Fibroblast of lung (primary cell): ENCODE measurements around the gene CD84. TPM values are rescaled to one million over a fixed set of nuclear protein-coding genes. Genes with fewer than 3 reads are reported as not detected.

Experiments used
- DNase-seq, 2 donors: peaks; one replicate each; pipeline versions ENCODE4 v3.0.0 to v3.0.0-alpha.2; 2010; ENCODE audit warnings: low read depth in 2 of 2
- H2AFZ ChIP-seq: 2 replicates; pipeline ENCODE4 v1.5.1; 2012; ENCODE audit warnings: low read length, control low read depth, inconsistent platforms
- H3K27ac ChIP-seq: 2 replicates; pipeline ENCODE4 v1.5.1; 2011; ENCODE audit warnings: low read length, control low read depth; ENCODE audit not compliant: insufficient read depth
- H3K27me3 ChIP-seq: 2 replicates; pipeline ENCODE4 v1.5.1; 2011; ENCODE audit warnings: mild to moderate bottlenecking, low read length; ENCODE audit not compliant: control insufficient read depth, insufficient read depth
- H3K36me3 ChIP-seq: 2 replicates; pipeline ENCODE4 v1.5.1; 2011; ENCODE audit warnings: low read length; ENCODE audit not compliant: control insufficient read depth, insufficient read depth
- H3K4me1 ChIP-seq: 2 replicates; pipeline ENCODE4 v1.5.1; 2011; ENCODE audit warnings: low read length; ENCODE audit not compliant: control insufficient read depth, insufficient read depth; ENCODE audit errors: extremely low read depth
- H3K4me2 ChIP-seq: 2 replicates; pipeline ENCODE4 v1.5.1; 2011; ENCODE audit warnings: low read length, control low read depth; ENCODE audit not compliant: insufficient read depth; ENCODE audit errors: extremely low read depth
- H3K4me3 ChIP-seq, 4 experiments: fragments of 200-600 bp in 1 of 4; sonication (generic) in 1 of 4; replicated peaks in 1 of 4; 2 replicates each; pipeline ENCODE4 v1.5.1; 2011 to 2016; ENCODE audit warnings: low read length in 4 of 4, low read depth in 3 of 4, mild to moderate bottlenecking in 3 of 4, control low read depth in 2 of 4, inconsistent platforms in 1 of 4, mixed read lengths in 1 of 4; ENCODE audit not compliant: insufficient read depth in 1 of 4; ENCODE audit errors: control extremely low read depth in 1 of 4
- H3K79me2 ChIP-seq: 2 replicates; pipeline ENCODE4 v1.5.1; 2012; ENCODE audit warnings: mild to moderate bottlenecking, low read length, inconsistent platforms; ENCODE audit not compliant: control insufficient read depth, insufficient read depth
- H3K9ac ChIP-seq: 2 replicates; pipeline ENCODE4 v1.5.1; 2011; ENCODE audit warnings: mild to moderate bottlenecking, low read length, control low read depth; ENCODE audit not compliant: insufficient read depth
- H3K9me3 ChIP-seq: 2 replicates; pipeline ENCODE4 v1.5.1; 2012; ENCODE audit warnings: low read depth, low read length; ENCODE audit not compliant: control insufficient read depth, insufficient read depth
- H4K20me1 ChIP-seq: 2 replicates; pipeline ENCODE4 v1.5.1; 2011; ENCODE audit warnings: low read length; ENCODE audit not compliant: control insufficient read depth, insufficient read depth; ENCODE audit errors: extremely low read depth
- CTCF ChIP-seq, 2 donors: IDR thresholded peaks in 1 of 2; conservative IDR thresholded peaks in 1 of 2; 1 replicate in 1 of 2; 2 replicates in 1 of 2; pipeline ENCODE4 v1.5.1; 2011 to 2012; ENCODE audit warnings: low read length in 2 of 2, control low read depth in 1 of 2, inconsistent platforms in 1 of 2, low read depth in 1 of 2, mild to moderate bottlenecking in 1 of 2
- EZH2 ChIP-seq: IDR thresholded peaks from 2 replicates; pipeline ENCODE4 v1.5.1; 2012; ENCODE audit warnings: low read length, control low read depth, mild to moderate bottlenecking; ENCODE audit errors: missing control alignments
- polyA plus RNA-seq, 2 donors: library from polyadenylated mRNA; depleted of rRNA in 1 of 2; stranded (reverse) in 1 of 2; unstranded in 1 of 2; fragments of >200 nt; gene quantifications; 2 replicates each; pipeline ENCODE4 v1.2.1, GENCODE V29; 2011 to 2012; ENCODE audit warnings: missing spikeins in 1 of 2
- total RNA-seq: library from RNA; depleted of rRNA; stranded (reverse); fragments of >200 nt; gene quantifications from 2 replicates; pipeline ENCODE4 v1.2.1, GENCODE V29; 2014

The CD84 gene
- total and polyA plus RNA-seq, 2 donors (not counting 1 experiment from before 2014, with no cell fraction given) = not detected

- no peak for DNase-seq
- no peaks in the 10 kb centered on the region for H3K9me3 ChIP-seq
- H3K4me3 ChIP-seq = no peak overlapping the region
- H3K27ac ChIP-seq = no peak overlapping the region
- no peaks in the 10 kb centered on the region for H3K4me1 ChIP-seq
- no peaks in the 10 kb centered on the region for H4K20me1 ChIP-seq
- H3K27me3 ChIP-seq = no peaks in the 10 kb centered on the region
- H2AFZ ChIP-seq = no peak overlapping the region
- no peaks in the 10 kb centered on the region for H3K79me2 ChIP-seq
- no peak overlapping the region for H3K9ac ChIP-seq
- TF ChIP-seq EZH2 = no peak
- TF ChIP-seq CTCF (conservative IDR thresholded peaks at IDR 0.05 in 1 of 2, IDR thresholded peaks at IDR 0.05 in 1 of 2; ENCODE audit: low read depth in 1 of 2, low read length in 2 of 2) = no peak
- H3K4me2 ChIP-seq = no peak overlapping the region
- H3K36me3 ChIP-seq = no peaks in the 10 kb centered on the region
Measured at GRCh38 chr1:160619742-160620277, 40.5 kb upstream of the CD84 start.

- Histone ChIP-seq H3K9me3 (no peaks in the 10 kb centered on the region), H3K4me1 (no peaks in the 10 kb centered on the region), H2AFZ (no peak overlapping the region), H3K4me3 (no peak overlapping the region), H4K20me1 (no peaks in the 10 kb centered on the region), H3K27me3 (no peaks in the 10 kb centered on the region), H3K36me3 (no peaks in the 10 kb centered on the region), H3K4me2 (no peak overlapping the region), H3K79me2 (no peaks in the 10 kb centered on the region), H3K9ac (no peak overlapping the region), H3K27ac (no peak overlapping the region)
- DNase-seq = no peak
- TF ChIP-seq CTCF (conservative IDR thresholded peaks at IDR 0.05 in 1 of 2, IDR thresholded peaks at IDR 0.05 in 1 of 2; ENCODE audit: low read depth in 1 of 2, low read length in 2 of 2) = peak in 1 of 2 donors; percentile 19
- TF ChIP-seq EZH2 = no peak
Measured at GRCh38 chr1:160618763-160619274, 39.5 kb upstream of the CD84 start.

- Histone ChIP-seq H3K4me1 (no peaks in the 10 kb centered on the region), H3K9ac (no peak overlapping the region), H3K9me3 (no peaks in the 10 kb centered on the region), H2AFZ (no peak overlapping the region), H4K20me1 (no peaks in the 10 kb centered on the region), H3K79me2 (no peaks in the 10 kb centered on the region), H3K4me3 (no peak overlapping the region), H3K4me2 (no peak overlapping the region), H3K27ac (no peak overlapping the region), H3K27me3 (no peaks in the 10 kb centered on the region), H3K36me3 (no peaks in the 10 kb centered on the region)
- TF ChIP-seq EZH2 (no peak), CTCF (conservative IDR thresholded peaks at IDR 0.05 in 1 of 2, IDR thresholded peaks at IDR 0.05 in 1 of 2; ENCODE audit: low read depth in 1 of 2, low read length in 2 of 2) (no peak)
- DNase-seq = no peak
Measured at GRCh38 chr1:160618327-160618726, 39.0 kb upstream of the CD84 start.
